ENCODE data around the gene PCSK9.

- TF ChIP-seq CTCF (IDR thresholded peaks at IDR 0.05) (no peak), POLR2A (IDR thresholded peaks at IDR 0.05) (no peak)
These were observed 36.7 kb upstream of the PCSK9 start for GRCh38 chr1:55002686-55003085.

Measured in thyroid gland (tissue), 4 donors.